NK-92 treated with Interleukin-12 subunit alpha and Interleukin-12 subunit beta, amount 100 ng/mL, for 24 hours (cell line): ENCODE results near the gene BRMS1.
A peak's percentile ranks its signal among the peaks of the same experiment; 100 is the strongest.

Source experiments
- DNase-seq: peaks from one replicate; lab custom pipeline; 2025; lab: John Stamatoyannopoulos, UW

The BRMS1 gene

DNA sequence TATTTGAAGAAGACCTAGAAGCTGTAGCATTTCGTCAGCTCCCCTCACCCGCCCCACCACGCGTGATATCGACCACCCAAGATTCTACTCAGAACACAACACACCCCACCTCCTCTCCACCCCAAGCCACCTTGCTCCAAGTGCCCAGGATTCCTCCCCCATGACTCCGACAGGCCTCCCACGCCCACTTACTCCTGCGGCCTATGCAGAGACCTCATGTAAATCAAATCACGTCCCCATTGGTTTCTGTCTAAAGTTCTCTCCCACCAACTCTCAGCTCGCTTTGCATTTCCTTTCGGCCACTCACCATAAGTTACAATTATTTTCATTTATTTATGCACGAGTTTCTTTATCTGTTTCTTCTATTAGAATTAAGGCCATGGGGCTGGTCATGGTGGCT, 42.2 kb downstream of the BRMS1 start:
- no peak for DNase-seq

DNA sequence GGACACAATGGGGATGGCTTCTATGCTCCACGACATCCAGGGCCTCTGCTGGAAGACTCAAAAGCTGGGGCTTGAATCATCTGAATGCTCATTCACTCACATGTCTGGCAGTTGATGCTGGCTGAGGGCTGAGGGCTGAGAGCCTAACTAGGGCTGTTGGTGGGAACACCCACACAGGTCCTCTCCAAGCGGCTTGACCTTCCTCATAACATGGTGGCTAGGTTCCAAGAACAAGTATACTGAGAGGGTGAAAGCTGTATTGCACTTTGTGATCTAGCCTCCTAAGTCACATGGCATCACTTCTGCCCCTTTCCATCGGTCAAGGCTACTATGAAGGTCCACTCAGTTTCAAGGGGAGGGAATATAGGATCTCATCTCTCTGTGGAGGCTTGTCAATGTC, 45.7 kb downstream of the BRMS1 start:
- DNase-seq: no peak

DNA sequence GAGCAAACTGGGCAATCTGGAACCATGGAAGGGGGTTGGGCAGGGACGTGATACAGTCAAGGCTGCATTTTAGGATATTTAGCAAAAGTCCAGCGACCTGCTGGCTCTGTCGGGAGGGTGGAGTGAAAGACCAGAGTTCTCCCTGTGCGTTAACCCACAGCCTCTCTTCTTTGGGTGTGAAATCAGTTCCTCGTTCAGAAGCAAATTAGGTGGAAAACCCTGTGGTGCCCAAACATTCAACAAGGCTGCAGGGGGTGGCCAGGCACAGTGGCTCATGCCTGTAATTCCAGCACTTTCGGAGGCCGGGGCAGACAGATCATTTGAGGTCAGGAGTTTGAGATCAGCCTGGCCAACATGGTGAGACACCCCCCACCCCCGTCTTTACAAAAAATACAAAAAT, 47.3 kb downstream of the BRMS1 start:
- DNase-seq: no peak

DNA sequence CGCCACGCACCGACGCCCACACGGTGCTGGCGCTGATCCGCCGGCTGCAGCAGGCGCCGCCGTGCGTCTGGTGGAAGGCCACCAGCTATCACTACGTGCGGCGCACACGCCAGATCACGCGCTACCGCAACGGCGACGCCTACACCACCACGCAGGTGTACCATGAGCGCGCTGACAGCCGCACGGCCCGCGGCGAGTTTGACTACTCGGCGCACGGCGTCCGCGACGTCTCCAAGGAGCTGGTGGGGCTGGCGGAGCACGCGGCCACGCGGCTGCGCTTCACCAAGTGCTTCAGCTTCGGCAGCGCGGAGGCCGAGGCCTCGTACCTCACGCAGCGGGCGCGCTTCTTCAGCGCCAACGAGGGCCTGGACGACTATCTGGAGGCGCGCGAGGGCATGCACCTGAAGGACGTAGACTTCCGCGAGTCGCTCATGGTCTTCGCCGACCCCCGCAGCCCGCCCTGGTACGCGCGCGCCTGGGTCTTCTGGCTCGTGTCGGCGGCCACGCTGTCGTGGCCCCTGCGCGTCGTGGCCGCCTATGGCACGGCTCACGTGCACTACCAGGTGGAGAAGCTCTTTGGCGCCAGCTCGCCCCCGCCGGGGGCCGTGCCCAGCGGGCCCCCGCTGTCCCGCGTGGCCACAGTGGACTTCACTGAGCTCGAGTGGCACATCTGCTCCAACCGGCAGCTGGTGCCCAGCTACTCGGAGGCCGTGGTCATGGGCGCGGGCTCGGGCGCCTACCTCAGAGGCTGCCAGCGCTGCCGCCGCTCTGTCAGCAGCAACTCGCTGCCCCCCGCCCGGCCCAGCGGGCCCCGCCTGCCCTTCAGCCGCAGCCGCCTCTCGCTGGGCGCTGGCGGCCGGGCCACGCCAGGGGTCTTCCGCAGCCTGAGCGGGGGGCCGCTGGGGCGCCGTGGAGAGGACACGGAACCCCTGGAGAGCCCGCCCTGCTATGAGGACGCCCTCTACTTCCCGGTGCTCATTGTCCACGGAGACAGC, 50.0 kb downstream of the BRMS1 start:
- no peak for DNase-seq

DNA sequence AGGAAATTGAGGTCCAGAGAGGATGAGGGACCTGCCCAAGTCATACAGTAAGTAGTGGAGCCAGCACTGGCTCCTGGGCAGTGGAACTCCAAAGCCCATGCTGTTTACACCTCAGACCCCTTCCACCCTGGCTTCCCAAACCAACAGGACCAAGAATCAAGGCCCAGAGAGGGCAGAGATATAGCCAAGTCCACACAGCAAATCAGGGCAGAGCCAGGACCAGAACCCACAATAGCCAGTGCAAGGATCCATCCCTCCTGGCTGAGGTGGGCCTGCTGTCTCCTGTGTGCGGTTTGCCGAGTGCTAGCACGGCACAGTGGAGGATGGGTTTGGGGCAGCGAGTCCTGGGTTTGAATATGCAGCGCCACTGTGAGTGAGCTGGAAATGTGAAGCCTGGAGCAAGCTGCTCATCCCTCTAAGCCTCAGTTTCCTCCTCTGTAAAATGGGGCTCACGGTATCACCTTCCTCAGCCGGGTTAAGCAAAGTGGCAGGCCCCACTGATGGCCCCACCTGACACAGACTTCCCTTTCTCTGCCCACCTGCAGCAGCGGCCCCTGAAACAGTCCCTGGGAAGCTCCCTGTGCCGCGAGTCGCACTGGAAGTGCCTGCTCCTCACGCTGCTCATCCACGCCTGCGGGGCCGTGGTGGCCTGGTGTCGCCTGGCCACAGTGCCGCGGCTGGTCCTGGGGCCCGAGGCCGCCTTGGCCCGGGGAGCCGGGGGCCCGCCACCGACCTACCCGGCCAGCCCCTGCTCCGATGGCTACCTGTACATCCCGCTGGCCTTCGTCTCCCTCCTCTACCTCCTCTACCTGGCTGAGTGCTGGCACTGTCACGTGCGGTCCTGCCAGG, 50.9 kb downstream of the BRMS1 start:
- DNase-seq: no peak

DNA sequence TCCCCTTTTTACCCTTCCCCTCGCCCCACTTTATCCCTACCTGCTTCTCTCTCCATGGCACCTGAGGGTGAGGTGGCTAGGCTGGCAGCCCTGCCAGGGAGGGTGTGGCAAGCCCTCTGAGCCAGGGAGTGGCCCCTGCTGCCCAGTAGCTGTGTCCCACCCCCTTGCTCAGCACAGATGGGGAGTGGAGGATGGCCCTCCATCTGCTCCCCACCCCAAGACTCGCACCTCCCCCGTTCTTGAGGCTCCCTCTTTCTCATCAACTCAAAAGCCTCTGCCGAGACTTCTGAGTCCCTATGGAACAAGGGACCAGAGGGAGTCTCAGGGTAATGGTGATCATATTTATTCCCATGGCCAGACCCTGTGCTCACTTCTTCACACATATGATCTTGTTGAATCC, 51.6 kb downstream of the BRMS1 start:
- no peak for DNase-seq

DNA sequence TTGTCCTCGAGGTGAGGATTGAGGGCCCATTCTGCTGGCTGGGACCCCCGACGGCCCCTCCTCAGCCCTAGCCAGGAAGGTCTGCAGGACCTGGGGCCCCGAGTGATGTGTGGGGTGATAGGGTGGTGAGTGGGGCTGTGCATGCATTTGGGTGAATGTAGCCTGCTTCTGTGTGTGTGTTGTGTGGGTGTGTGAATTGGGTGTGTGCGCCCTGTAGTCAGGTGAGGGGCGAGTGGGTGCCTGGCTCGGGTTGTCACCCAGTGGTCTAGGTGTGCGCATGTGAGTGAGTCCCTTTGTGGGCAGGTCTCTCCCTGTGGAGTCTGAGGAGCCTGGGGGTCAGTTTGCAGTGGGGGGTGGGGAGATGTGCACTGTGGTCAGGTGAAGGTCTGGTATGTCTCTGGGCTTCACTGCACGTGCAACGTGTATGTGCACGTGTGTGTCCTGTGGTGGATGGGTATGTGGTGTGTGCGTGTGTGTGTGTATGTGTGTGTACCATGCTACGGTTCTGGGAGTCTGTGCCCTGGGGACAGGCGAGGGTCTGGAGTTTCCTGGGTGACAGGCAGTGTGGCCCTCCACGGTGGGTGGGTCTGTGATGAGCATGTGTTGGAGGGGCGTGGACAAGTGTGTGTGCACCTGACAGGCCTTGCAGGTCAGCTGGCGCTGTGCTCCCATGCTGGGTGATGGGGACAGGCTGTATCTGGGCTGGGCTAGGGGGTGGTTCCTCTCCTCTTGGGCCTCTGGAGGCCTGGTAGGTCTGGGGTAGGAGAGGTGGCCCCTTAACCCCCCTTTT, 52.2 kb downstream of the BRMS1 start:
- DNase-seq: no peak

DNA sequence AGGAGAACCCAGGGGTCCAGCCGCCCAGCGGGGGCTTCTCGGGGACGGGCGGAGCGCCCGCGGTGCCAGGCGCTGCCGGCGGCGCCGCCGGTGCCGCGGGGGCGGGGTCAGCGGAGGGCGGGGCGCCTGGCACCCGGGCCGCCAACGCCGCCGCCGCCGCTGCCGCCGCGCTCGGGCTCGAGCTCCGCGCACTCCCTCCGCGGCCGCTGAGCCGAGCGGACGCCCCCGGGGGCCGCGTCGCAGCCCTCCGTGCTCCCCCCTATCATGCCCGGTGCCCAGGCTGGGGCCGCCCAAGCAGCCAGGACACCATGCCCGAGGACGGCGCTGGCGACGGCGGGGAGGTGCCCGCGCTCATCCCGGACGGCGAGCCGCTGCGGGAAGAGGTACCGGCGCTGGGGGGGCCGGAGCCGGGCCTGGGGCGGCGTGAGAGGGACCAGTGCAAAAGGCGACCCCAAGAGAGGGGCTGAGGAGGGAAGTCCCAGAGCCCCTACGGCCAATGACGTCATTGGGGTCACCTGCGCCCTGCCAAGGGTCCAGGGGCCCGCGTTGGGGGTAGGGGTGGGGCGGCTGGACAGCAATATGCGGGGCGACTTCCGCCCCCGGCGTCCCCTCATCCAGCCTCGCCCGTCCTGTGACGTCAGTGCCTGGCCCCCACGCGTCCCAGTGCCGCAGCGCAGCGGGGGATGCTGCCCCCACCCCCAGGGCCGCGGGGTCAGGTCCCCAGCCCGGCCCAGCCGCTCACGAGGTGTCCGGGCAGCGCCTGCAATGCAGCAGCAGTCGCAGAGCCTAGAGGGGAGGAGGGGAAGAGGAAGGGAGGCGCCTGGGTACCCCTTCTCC, 53.0 kb downstream of the BRMS1 start, which contains the start of gene TMEM151A:
Gene TMEM151A (plus strand): TSS at position 189 of the 837 bp plus-strand sequence. CDS start 120 bp downstream, at position 309.
- DNase-seq: no peak

DNA sequence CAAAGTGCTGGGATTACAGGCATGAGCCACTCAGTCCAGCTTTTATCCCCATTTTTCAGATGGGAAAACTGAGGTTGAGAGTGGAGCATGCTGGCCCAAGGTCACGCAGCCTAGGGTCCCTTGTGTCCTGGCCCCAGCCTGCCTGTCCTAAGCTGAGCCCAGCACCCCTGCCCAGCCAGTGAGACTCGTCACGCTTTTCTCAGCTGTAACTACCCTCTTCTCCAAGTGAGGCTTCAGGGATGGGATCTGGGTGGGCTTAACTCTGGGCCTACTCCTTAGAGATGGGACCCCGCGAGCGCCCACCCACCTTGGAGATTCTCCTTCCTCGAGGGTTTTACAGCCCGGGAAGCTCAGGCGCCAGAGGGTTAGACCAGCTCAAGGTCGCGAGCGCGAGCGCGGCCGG, 53.6 kb downstream of the BRMS1 start:
- no peak for DNase-seq

DNA sequence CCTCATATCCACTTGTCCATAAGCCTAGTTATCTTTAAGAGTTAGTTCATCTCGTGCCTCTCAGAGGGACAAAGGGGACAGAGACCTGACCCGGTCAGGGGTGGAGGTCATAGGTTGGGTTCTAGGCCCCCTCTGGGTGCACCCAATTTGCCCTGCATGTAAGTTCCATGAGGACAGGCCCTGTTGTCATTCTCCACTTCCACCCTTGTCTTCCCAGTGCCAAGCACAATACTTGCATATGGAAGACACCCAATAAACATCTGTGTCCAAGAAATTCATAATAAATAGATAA, 54.6 kb downstream of the BRMS1 start:
- no peak for DNase-seq

DNA sequence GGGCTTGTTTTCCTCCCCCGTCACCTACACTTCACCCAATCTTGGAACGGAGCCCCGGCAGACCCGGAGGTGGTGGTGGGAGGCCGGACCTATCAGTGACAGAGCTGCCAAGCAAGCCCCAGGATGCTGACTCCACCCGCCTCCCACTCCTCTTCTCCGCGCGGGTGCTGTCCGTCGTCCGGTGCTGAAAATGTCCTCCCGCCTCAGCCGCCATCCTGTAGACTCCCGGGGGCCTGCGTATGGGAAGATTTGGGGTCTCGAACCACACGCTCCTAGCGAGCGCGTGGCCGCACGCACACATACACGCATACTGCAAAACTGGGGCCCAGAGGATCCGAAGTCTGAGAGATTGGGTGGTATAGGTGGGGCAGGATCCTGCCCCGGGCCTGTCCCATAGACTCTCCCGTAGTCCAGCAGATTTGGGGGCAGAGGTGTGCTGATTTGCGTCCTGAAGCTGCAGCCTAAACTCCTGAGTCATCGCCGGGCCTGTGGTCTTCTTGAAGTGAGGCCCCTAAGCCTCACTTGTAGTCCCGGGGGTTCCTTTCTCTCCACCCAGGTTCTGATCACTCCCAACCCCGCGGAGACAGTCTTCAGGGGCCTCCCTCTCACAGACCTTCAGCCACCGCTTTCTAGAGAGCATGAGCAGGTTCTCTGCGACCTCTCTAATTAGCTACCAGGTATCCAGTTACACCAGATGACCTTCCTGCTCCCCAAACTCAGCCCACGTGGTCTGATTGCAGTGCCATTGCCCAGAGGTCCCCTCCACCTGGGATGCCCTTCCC, 55.2 kb downstream of the BRMS1 start:
- no peak for DNase-seq

DNA sequence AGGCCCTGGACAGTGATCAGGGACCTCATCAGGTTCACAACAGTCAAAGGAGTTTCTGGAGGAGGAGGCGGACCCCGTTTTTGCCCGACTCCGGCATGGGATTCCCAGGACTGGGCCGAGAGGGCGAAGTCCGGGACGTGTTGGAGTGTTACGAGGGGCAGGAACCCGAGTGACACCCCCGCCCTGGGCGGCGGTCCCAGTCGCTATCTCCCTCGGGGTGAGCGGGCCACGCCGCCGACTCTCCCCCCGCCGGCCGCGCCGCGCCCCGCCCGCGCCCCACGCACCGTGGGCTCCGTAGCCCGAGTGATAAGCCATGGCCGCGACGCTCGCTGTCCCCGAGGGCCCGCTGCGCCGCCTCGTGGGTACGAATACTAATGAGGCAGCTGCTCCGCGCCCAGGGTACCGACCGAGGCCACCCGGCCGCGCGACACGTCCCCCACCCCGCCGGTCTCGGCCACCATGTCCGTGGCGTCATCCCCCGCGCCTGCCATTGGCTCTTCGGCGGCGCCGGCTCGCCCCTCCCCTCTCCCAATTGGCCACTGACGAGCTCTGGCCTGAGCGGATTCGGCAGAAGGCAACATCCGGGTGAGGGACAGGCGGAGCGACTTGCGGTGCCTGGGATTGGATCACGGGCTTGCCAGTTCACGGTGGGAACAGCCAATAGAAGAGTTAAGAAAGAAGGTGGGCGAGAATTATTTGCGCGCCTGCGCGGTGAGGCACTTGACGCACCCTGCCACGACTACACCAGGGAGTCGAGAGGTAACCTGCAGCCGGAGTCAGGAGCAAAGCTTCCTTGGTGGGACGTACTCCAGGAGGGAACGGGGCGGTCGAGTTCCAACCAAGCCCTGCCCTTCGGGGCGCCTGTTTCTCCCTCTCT, 56.0 kb downstream of the BRMS1 start, which contains the start of gene YIF1A:
Gene YIF1A (minus strand): TSS at position 473 of the 877 bp plus-strand sequence. CDS start 158 bp downstream, at position 315.
- peak; percentile 99 for DNase-seq

DNA sequence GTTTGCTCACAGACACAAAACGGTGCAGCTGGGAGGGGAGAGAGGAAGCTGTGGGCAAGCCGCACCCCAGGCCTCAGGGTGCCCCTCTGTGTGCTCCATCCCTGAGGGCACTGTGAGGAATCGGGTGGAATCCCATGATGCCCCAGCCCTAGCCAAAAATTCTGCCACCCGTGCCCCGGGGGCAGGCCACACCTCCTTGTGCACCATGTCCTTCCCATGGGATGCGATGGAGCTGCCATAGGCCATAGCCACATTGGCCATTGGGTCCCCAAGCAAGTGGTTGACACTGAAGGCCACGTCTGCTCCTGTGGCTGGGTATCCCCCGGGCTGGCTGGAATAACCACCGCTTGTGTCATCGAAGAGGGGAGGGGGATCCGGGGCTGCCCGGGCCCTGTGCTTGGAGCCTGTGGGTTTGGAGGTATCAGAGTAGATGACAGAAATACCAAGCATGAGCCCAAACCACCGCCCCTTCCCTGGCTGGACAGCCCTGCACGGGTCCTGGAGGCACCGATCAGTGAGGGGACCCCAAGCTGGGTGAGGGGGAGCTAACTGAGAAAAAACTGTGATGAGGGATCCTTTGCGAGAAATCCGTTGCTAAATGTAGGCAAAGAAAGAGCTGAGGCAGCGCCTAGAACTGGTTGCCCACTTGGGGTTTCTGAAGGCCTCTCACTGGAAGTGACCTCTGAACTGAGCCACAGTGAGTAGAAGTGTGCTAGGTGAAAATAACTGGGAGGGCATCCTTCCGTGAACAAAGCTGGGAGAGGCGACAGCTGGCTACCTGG, 56.8 kb downstream of the BRMS1 start:
- no peak for DNase-seq
